ENCODE measurements around the gene DAB2IP.
A peak's percentile ranks its signal among the peaks of the same experiment; 100 is the strongest.

The DAB2IP gene

GRCh38 chr9:121645853-121646807, 5.3 kb upstream of the DAB2IP start:
- DNase-seq, result no peak

- DNase-seq, result no peak
Observed at GRCh38 chr9:121646992-121647391, 4.4 kb upstream of the DAB2IP start.

GRCh38 chr9:121648172-121648571, 3.3 kb upstream of the DAB2IP start:
- DNase-seq, result no peak

GRCh38 chr9:121648799-121649198, 2.6 kb upstream of the DAB2IP start:
- DNase-seq, result no peak

- no peak for DNase-seq
Observed at GRCh38 chr9:121649476-121650216, 1.8 kb upstream of the DAB2IP start.

- DNase-seq, result peak; percentile 29
Observed at GRCh38 chr9:121650217-121651007, 1.0 kb upstream of the DAB2IP start.

- DNase-seq, result no peak
Observed at GRCh38 chr9:121651008-121651294, 483 bp upstream of the DAB2IP start.

GRCh38 chr9:121652021-121652837, 795 bp downstream of the DAB2IP start:
- DNase-seq, result no peak

GRCh38 chr9:121652838-121653231, 1.4 kb downstream of the DAB2IP start:
- no peak for DNase-seq

- no peak for DNase-seq
Observed at GRCh38 chr9:121654499-121655140, 3.2 kb downstream of the DAB2IP start.

- DNase-seq, result no peak
Observed at GRCh38 chr9:121655231-121655755, 3.9 kb downstream of the DAB2IP start.

- DNase-seq, result no peak
Observed at GRCh38 chr9:121656941-121657470, 5.6 kb downstream of the DAB2IP start.

- no peak for DNase-seq
Observed at GRCh38 chr9:121658166-121658565, 6.7 kb downstream of the DAB2IP start.

GRCh38 chr9:121658591-121658990, 7.2 kb downstream of the DAB2IP start:
- no peak for DNase-seq

GRCh38 chr9:121660367-121660766, 8.9 kb downstream of the DAB2IP start:
- DNase-seq, result no peak

- DNase-seq, result no peak
Observed at GRCh38 chr9:121660876-121661275, 9.4 kb downstream of the DAB2IP start.

- DNase-seq, result no peak
Observed at GRCh38 chr9:121661328-121661727, 9.9 kb downstream of the DAB2IP start.

GRCh38 chr9:121662359-121662758, 10.9 kb downstream of the DAB2IP start:
- no peak for DNase-seq

- DNase-seq, result no peak
Observed at GRCh38 chr9:121662891-121663580, 11.6 kb downstream of the DAB2IP start.

GRCh38 chr9:121663591-121663990, 12.2 kb downstream of the DAB2IP start:
- no peak for DNase-seq

GRCh38 chr9:121666294-121666693, 14.9 kb downstream of the DAB2IP start:
- DNase-seq, result no peak
